IPS DF 19.7 (cell line): ENCODE measurements around the gene CAT.

Experiments used
- DNase-seq: peaks from one replicate; pipeline ENCODE4 v3.0.0-alpha.2; 2013; ENCODE audit warnings: low read depth, low spot score

The CAT gene

GRCh38 chr11:34425360-34425759 is 13.4 kb upstream of the CAT start:
- no peak for DNase-seq

- DNase-seq, result no peak
These were observed 12.9 kb upstream of the CAT start for GRCh38 chr11:34425867-34426266.

GRCh38 chr11:34426766-34427185 is 12.0 kb upstream of the CAT start:
- DNase-seq, result no peak

GRCh38 chr11:34427186-34427805 is 11.4 kb upstream of the CAT start:
- no peak for DNase-seq

GRCh38 chr11:34431979-34432378 is 6.8 kb upstream of the CAT start:
- DNase-seq, result no peak

GRCh38 chr11:34432822-34433221 is 5.9 kb upstream of the CAT start:
- DNase-seq, result no peak

- DNase-seq, result no peak
These were observed 4.8 kb upstream of the CAT start for GRCh38 chr11:34433899-34434298.

GRCh38 chr11:34437224-34438125 is 1.3 kb upstream of the CAT start:
- DNase-seq, result no peak

- DNase-seq, result no peak
These were observed 970 bp downstream of the CAT start for GRCh38 chr11:34439610-34440198.

- DNase-seq, result no peak
These were observed 3.1 kb downstream of the CAT start for GRCh38 chr11:34441814-34442213.

- DNase-seq, result no peak
These were observed 4.4 kb downstream of the CAT start for GRCh38 chr11:34443136-34443535.

- no peak for DNase-seq
These were observed 5.7 kb downstream of the CAT start for GRCh38 chr11:34444428-34444827.

GRCh38 chr11:34445956-34446355 is 7.2 kb downstream of the CAT start:
- DNase-seq, result no peak

GRCh38 chr11:34446386-34446785 is 7.7 kb downstream of the CAT start:
- no peak for DNase-seq

GRCh38 chr11:34447044-34447443 is 8.3 kb downstream of the CAT start:
- no peak for DNase-seq

- no peak for DNase-seq
These were observed 9.7 kb downstream of the CAT start for GRCh38 chr11:34448223-34448994.

- no peak for DNase-seq
These were observed 10.3 kb downstream of the CAT start for GRCh38 chr11:34449013-34449412.

GRCh38 chr11:34451053-34451452 is 12.3 kb downstream of the CAT start:
- no peak for DNase-seq

- no peak for DNase-seq
These were observed 15.7 kb downstream of the CAT start for GRCh38 chr11:34454308-34455032.

- DNase-seq, result no peak
These were observed 18.9 kb downstream of the CAT start for GRCh38 chr11:34457607-34458006.

- DNase-seq, result no peak
These were observed 19.8 kb downstream of the CAT start for GRCh38 chr11:34458525-34458924.
